ENCODE results near the gene SH2B3.
"Not testable (repeated sequence)": the region's sequence is repeated elsewhere in the genome, so short reads cannot be mapped to it uniquely, and the experiment has no call there.

SH2B3 gene

GRCh38 chr12:111467092-111467856 is 61.6 kb downstream of the SH2B3 start:
- DNase-seq = no peak

- no peak for DNase-seq
These were observed 62.1 kb downstream of the SH2B3 start for GRCh38 chr12:111467857-111468241.

- no peak for DNase-seq
These were observed 63.7 kb downstream of the SH2B3 start for GRCh38 chr12:111469401-111469800.

GRCh38 chr12:111471236-111471635 is 65.5 kb downstream of the SH2B3 start:
- no peak for DNase-seq

GRCh38 chr12:111482462-111482861 is 76.7 kb downstream of the SH2B3 start:
- no peak for DNase-seq

DNA sequence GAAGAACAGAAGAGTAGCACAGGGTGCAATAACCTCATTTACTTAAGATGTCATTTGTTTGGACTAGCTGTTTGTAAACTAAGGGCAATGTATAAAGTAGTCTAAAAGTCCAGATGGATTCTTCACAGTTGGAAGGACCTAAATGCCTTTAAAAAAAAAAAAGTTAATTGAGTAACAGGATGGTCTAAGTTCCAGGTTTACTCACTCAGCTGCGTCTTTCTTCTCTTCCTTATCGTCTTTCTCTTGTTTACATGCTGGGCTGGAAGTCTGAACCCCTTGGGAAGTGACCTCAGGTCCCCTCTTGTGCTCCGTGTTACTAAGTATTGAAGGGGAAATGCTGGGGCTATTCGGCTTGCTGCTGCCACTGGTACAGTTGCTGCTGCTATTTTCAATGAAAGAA is 82.5 kb downstream of the SH2B3 start:
- no peak for DNase-seq

DNA sequence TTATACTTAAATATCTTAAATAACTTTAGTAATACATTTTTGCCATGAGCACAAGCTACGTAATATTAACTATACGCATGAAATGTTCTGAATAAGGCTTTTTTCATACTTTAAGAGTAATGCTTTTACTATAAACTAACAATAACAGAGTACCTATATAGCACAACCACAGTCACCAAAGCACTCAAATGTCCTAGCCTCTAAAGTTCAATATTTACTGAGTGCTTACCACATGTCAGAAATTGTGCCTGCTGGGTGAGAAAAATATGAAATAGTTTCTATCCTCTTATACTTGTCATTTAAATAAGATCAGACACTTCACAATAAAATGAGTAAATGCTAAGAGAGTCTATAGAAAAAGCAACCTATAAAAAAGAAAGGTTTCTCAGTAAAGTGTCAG is 83.1 kb downstream of the SH2B3 start:
- DNase-seq = no peak

DNA sequence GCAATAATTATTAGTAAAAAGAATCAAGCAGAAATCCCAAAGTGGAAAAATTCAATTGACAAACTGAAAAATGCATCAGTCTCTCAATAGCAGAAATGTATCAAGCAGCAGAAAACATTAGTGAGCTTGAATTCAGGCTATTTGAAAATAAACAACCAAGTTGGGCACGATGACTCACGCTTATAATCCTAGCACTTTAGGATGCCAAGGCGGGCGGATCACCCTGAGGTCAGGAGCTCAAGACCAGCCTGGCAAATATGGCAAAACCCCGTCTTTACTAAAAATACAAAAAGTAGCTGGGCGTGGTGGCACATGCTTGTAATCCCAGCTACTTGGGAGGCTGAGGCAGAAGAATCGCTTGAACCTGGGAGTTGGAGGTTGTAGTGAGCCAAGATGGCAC is 87.3 kb downstream of the SH2B3 start:
- DNase-seq = not testable (repeated sequence)

GRCh38 chr12:111494676-111495075 is 89.0 kb downstream of the SH2B3 start:
- no peak for DNase-seq
